ENCODE measurements around the gene LDHAL6B. TPM values are rescaled to one million over a fixed set of nuclear protein-coding genes. Genes with fewer than 3 reads are reported as not detected.

LDHAL6B gene
- total and polyA plus RNA-seq, 7 experiments from 2014 or later = not detected

GRCh38 chr15:59197454-59197853 is 9.2 kb upstream of the LDHAL6B start:
- no peak overlapping the region for H3K27ac Mint-ChIP-seq
- POLR2A ChIA-PET = no interaction called here
- CTCF ChIA-PET = no interaction called here

DNA sequence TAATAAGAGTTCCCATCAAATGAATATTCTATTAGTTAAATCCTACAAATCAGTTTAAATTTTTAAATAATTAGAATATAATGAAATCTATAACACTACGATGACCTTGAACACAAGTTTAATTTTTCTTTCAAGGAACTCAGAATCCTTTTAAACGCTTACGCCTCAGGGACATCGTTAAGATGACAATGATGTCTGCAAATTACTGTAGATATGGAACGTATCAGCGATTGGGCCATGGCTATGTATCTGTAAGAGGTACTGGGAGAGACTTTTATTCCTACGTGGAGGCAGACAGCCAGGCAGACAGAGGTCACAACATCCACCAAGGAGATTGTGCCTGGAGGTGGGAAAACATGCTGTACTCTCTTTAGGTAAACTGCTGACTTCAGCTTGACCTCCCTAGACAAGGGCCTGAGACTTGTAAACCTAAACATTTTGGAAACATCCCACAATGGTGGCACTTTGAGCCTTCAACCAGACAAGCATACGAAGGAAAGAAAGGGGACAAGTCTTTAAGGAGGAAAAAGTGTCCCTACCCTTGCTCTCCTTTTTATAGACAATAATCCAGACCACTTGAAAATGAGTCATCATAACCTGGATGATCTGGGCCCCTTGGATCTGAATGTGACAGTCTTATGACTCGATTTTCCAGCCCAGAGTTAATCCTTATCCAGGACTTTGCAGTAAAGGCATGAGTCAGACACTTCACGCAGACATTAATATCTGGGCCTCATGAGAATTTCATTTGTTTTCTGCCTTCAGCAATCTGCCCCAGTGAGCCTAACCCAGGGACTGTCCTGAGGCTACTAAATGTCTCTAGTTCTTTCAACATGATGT is 6.8 kb upstream of the LDHAL6B start:
- ChIA-PET CTCF (no interaction called here), POLR2A (no interaction called here)
- H3K36me3 ChIP-seq (ENCODE audit: control insufficient read depth in 2 of 3, insufficient read depth in 3 of 3, low read length in 3 of 3) = no peaks in the 10 kb centered on the region
- Mint-ChIP-seq H3K36me3 (peaks cover 0 to 13% (median 0%) of the 10 kb centered on the region in 5 donors), H3K4me3 (no peak overlapping the region), H3K27ac (no peak overlapping the region), H3K9me3 (no peaks in the 10 kb centered on the region), H3K27me3 (no peaks in the 10 kb centered on the region), H3K4me1 (peaks cover 0 to 8% (median 5%) of the 10 kb centered on the region in 7 donors)
- H3K4me3 ChIP-seq (ENCODE audit: low read length) = no peak overlapping the region
- no peaks in the 10 kb centered on the region for H3K9me3 ChIP-seq (ENCODE audit: control insufficient read depth in 2 of 3, low read length in 3 of 3)
- no peak for ATAC-seq
- no peaks in the 10 kb centered on the region for H3K4me1 ChIP-seq (ENCODE audit: control insufficient read depth in 2 of 2, insufficient read depth in 2 of 2, low read length in 2 of 2)
- intact Hi-C loops (cut with micrococcal nuclease) = no loop called here
- no peak for DNase-seq
- no peaks in the 10 kb centered on the region for H3K27me3 ChIP-seq (ENCODE audit: control insufficient read depth in 2 of 2, insufficient read depth in 2 of 2, low read length in 2 of 2)
- no peak overlapping the region for H3K27ac ChIP-seq (ENCODE audit: low read depth, low read length)

More at GRCh38 chr15:59197454-59197853, 9.2 kb upstream of the LDHAL6B start:
- Histone ChIP-seq H3K36me3 (ENCODE audit: control insufficient read depth in 2 of 3, insufficient read depth in 3 of 3, low read length in 3 of 3) (no peaks in the 10 kb centered on the region), H3K27ac (ENCODE audit: low read depth, low read length) (no peak overlapping the region), H3K4me1 (ENCODE audit: control insufficient read depth in 2 of 2, insufficient read depth in 2 of 2, low read length in 2 of 2) (no peaks in the 10 kb centered on the region), H3K9me3 (ENCODE audit: control insufficient read depth in 2 of 3, low read length in 3 of 3) (no peaks in the 10 kb centered on the region), H3K4me3 (ENCODE audit: low read length) (no peak overlapping the region), H3K27me3 (ENCODE audit: control insufficient read depth in 2 of 2, insufficient read depth in 2 of 2, low read length in 2 of 2) (no peaks in the 10 kb centered on the region)
- Mint-ChIP-seq H3K27me3 (peaks cover 0 to under 1% (median 0%) of the 10 kb centered on the region in 5 donors), H3K9me3 (no peaks in the 10 kb centered on the region), H3K36me3 (peaks cover 0 to 10% (median 0%) of the 10 kb centered on the region in 5 donors), H3K4me3 (no peak overlapping the region), H3K4me1 (peaks cover 0 to 9% (median 7%) of the 10 kb centered on the region in 7 donors)
- intact Hi-C loops (cut with micrococcal nuclease) = no loop called here
- ATAC-seq (no peak), DNase-seq (no peak)

DNA sequence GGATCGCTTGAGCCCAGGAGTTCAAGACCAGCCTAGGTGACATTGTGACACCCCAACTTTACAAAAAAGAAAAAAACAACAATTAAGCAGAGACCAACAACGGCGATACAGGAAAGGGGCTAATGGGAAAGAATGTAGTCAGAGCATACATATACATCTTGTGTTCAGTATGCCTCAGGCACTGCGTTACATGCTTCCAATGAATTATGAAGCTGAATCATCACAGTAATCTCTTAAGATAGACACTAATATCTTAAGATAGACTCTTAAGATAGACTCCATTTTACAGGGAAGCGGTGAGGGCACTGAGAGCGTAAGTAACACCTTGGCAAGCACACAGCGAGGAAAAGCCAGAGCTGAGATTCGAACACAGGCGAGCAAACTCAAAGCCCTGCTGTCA is 6.1 kb upstream of the LDHAL6B start:
- H3K9me3 Mint-ChIP-seq = no peaks in the 10 kb centered on the region
- no peaks in the 10 kb centered on the region for H3K27me3 ChIP-seq (ENCODE audit: control insufficient read depth in 2 of 2, insufficient read depth in 2 of 2, low read length in 2 of 2)
- H3K27ac Mint-ChIP-seq = no peak overlapping the region
- intact Hi-C loops (cut with micrococcal nuclease) = no loop called here
- H3K9me3 ChIP-seq (ENCODE audit: control insufficient read depth in 2 of 3, low read length in 3 of 3) = no peaks in the 10 kb centered on the region
- no peak overlapping the region for H3K27ac ChIP-seq (ENCODE audit: low read depth, low read length)
- DNase-seq (no peak), ATAC-seq (no peak)
- H3K36me3 ChIP-seq (ENCODE audit: control insufficient read depth in 2 of 3, insufficient read depth in 3 of 3, low read length in 3 of 3) = no peaks in the 10 kb centered on the region
- no peaks in the 10 kb centered on the region for H3K4me1 ChIP-seq (ENCODE audit: control insufficient read depth in 2 of 2, insufficient read depth in 2 of 2, low read length in 2 of 2)
- peaks cover 0 to 8% (median 2%) of the 10 kb centered on the region in 7 donors for H3K4me1 Mint-ChIP-seq
- ChIA-PET POLR2A (no interaction called here), CTCF (no interaction called here)
- no peaks in the 10 kb centered on the region for H3K27me3 Mint-ChIP-seq
- no peak overlapping the region for H3K4me3 Mint-ChIP-seq
- peaks cover 0 to 16% (median 0%) of the 10 kb centered on the region in 5 donors for H3K36me3 Mint-ChIP-seq
- no peak overlapping the region for H3K4me3 ChIP-seq (ENCODE audit: low read length)

DNA sequence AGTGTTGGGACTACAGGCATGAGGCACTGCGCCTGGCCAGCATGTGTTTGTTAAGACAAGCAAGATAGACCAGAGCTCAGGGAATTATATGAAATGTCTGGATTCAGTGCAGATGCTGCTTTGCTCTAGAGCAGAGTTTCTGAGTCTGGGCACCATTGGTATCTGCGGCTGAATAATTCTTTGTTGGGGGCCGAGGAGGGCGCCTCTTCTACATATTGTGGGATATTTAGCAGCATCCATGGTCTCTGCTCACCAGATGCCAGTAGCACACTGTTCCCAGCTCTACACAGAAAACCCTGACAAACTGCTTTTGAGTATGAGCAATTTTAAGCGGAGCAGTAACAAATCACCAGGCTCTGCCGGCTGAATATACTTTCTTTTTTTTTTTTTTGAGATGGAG is 3.6 kb upstream of the LDHAL6B start:
- H3K27me3 ChIP-seq (ENCODE audit: control insufficient read depth in 2 of 2, insufficient read depth in 2 of 2, low read length in 2 of 2) = no peaks in the 10 kb centered on the region
- H3K4me1 Mint-ChIP-seq = peaks cover 0 to 6% (median 0%) of the 10 kb centered on the region in 7 donors
- no peak overlapping the region for H3K27ac ChIP-seq (ENCODE audit: low read depth, low read length)
- ATAC-seq (no peak), DNase-seq (no peak)
- CTCF ChIA-PET = no interaction called here
- intact Hi-C loops (cut with micrococcal nuclease) = no loop called here
- no peaks in the 10 kb centered on the region for H3K36me3 ChIP-seq (ENCODE audit: control insufficient read depth in 2 of 3, insufficient read depth in 3 of 3, low read length in 3 of 3)
- no peaks in the 10 kb centered on the region for H3K4me1 ChIP-seq (ENCODE audit: control insufficient read depth in 2 of 2, insufficient read depth in 2 of 2, low read length in 2 of 2)
- H3K4me3 Mint-ChIP-seq = no peak overlapping the region
- no peak overlapping the region for H3K4me3 ChIP-seq (ENCODE audit: low read length)
- H3K9me3 ChIP-seq (ENCODE audit: control insufficient read depth in 2 of 3, low read length in 3 of 3) = no peaks in the 10 kb centered on the region
- peaks cover 0 to 28% (median 0%) of the 10 kb centered on the region in 5 donors for H3K36me3 Mint-ChIP-seq
- H3K27ac Mint-ChIP-seq = no peak overlapping the region
- H3K9me3 Mint-ChIP-seq = peaks cover 0 to 3% (median 0%) of the 10 kb centered on the region in 11 donors
- H3K27me3 Mint-ChIP-seq = no peaks in the 10 kb centered on the region
- POLR2A ChIA-PET = no interaction called here

DNA sequence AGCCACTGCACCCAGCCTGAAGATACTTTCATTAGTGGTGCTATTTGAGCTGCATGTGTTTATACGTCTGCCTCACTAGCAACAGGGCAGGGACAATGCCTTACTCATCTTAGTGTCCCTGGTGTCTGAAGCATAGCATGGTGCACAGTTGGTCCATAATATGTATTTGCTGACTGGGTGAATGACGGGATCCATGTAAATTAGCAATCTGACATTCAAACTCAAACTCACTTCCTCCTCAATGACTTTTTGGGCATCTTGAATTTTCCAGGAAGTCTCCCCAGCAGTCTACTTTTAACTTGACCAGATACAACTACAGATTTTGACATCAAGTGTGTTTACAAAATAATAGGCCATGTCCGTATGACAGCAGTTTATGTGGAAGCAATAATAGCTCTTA is 3.0 kb upstream of the LDHAL6B start:
- no peak for ATAC-seq
- no peak overlapping the region for H3K27ac ChIP-seq (ENCODE audit: low read depth, low read length)
- no peak overlapping the region for H3K4me3 Mint-ChIP-seq
- H3K4me3 ChIP-seq (ENCODE audit: low read length) = no peak overlapping the region
- H3K27me3 Mint-ChIP-seq = no peaks in the 10 kb centered on the region
- H3K9me3 Mint-ChIP-seq = peaks cover 0 to 3% (median 0%) of the 10 kb centered on the region in 11 donors
- CTCF ChIA-PET = no interaction called here
- H3K36me3 ChIP-seq (ENCODE audit: control insufficient read depth in 2 of 3, insufficient read depth in 3 of 3, low read length in 3 of 3) = no peaks in the 10 kb centered on the region
- H3K27ac Mint-ChIP-seq = no peak overlapping the region
- H3K36me3 Mint-ChIP-seq = peaks cover 0 to 29% (median 0%) of the 10 kb centered on the region in 5 donors
- H3K9me3 ChIP-seq (ENCODE audit: control insufficient read depth in 2 of 3, low read length in 3 of 3) = no peaks in the 10 kb centered on the region
- DNase-seq = no peak
- H3K4me1 ChIP-seq (ENCODE audit: control insufficient read depth in 2 of 2, insufficient read depth in 2 of 2, low read length in 2 of 2) = no peaks in the 10 kb centered on the region
- POLR2A ChIA-PET = no interaction called here
- intact Hi-C loops (cut with micrococcal nuclease) = no loop called here
- no peaks in the 10 kb centered on the region for H3K27me3 ChIP-seq (ENCODE audit: control insufficient read depth in 2 of 2, insufficient read depth in 2 of 2, low read length in 2 of 2)
- H3K4me1 Mint-ChIP-seq = peaks cover 0 to 6% (median 0%) of the 10 kb centered on the region in 7 donors

DNA sequence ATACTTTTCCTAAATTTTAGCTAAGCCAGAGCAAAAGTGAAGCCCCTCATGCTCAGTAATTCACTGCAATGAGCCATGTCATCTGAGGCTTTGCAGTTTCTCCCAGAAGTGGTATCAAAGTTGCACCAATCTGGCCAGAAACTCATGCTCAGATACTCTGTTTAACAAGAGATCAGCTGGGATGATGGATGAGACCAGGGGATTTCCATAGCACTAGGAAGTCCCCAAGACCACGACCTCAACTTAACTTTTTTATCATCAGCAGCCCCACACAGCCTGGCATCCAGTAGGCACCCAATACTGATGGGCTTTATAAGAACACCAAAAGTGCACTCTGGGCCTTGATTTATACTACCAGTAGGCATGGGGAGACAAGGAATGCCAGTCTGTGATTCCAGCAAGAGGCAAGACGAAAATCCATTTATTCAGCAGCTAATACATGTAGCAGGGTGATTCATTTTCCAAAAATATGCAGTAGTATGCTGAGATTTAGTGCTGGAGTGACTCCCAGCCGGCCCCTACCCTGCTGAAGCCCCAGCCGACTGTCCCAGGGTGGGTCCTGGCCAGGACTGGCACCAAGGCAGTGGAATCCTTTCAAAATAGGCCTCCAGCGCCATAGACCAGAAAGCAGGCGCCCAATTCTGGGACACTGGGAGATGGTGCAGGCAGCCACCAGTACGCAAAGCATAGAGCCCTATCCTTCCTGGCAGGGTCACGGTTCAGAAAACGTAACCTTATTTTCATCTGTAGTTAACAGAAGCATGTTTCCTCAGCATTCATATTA is 612 bp upstream of the LDHAL6B start:
- CTCF ChIA-PET = no interaction called here

More for the DNA sequence above, 612 bp upstream of the LDHAL6B start:
- H3K27ac Mint-ChIP-seq = no peak overlapping the region
- Histone ChIP-seq H3K36me3 (ENCODE audit: control insufficient read depth in 2 of 3, insufficient read depth in 3 of 3, low read length in 3 of 3) (no peaks in the 10 kb centered on the region), H3K4me1 (ENCODE audit: control insufficient read depth in 2 of 2, insufficient read depth in 2 of 2, low read length in 2 of 2) (no peaks in the 10 kb centered on the region), H3K9me3 (ENCODE audit: control insufficient read depth in 2 of 3, low read length in 3 of 3) (no peaks in the 10 kb centered on the region), H3K27me3 (ENCODE audit: control insufficient read depth in 2 of 2, insufficient read depth in 2 of 2, low read length in 2 of 2) (no peaks in the 10 kb centered on the region), H3K27ac (ENCODE audit: low read depth, low read length) (no peak overlapping the region), H3K4me3 (ENCODE audit: low read length) (no peak overlapping the region)
- DNase-seq = no peak
- no peaks in the 10 kb centered on the region for H3K27me3 Mint-ChIP-seq
- H3K36me3 Mint-ChIP-seq = peaks cover 0 to 32% (median 0%) of the 10 kb centered on the region in 5 donors
- no peak overlapping the region for H3K4me3 Mint-ChIP-seq
- peaks cover 0 to 6% (median 0%) of the 10 kb centered on the region in 7 donors for H3K4me1 Mint-ChIP-seq
- no peak for ATAC-seq
- intact Hi-C loops (cut with micrococcal nuclease) = no loop called here
- POLR2A ChIA-PET = no interaction called here
- peaks cover 0 to 3% (median 0%) of the 10 kb centered on the region in 11 donors for H3K9me3 Mint-ChIP-seq

Measured in naive thymus-derived CD4-positive, alpha-beta T cell (primary cell).